ENCODE data around the gene SLC9A3.
"Not testable (repeated sequence)": the region's sequence is repeated elsewhere in the genome, so short reads cannot be mapped to it uniquely, and the experiment has no call there.

SLC9A3 gene

GRCh38 chr5:524234-524972 lies at the start of gene SLC9A3:
SLC9A3 (minus strand) TSS chr5:524449.
- DNase-seq (ENCODE audit: low spot score), result no peak

- no peak for DNase-seq (ENCODE audit: low spot score)
Measured at GRCh38 chr5:573976-574375, 49.7 kb upstream of the SLC9A3 start.

- no peak for DNase-seq (ENCODE audit: low spot score)
Measured at GRCh38 chr5:573206-573605, 49.0 kb upstream of the SLC9A3 start.

GRCh38 chr5:572398-573019 lies 48.3 kb upstream of the SLC9A3 start:
- DNase-seq (ENCODE audit: low spot score), result no peak

- DNase-seq (ENCODE audit: low spot score), result no peak
Measured at GRCh38 chr5:571791-572190, 47.5 kb upstream of the SLC9A3 start.

GRCh38 chr5:570886-571285 lies 46.6 kb upstream of the SLC9A3 start:
- no peak for DNase-seq (ENCODE audit: low spot score)

- DNase-seq (ENCODE audit: low spot score), result no peak
Measured at GRCh38 chr5:570446-570845, 46.2 kb upstream of the SLC9A3 start.

GRCh38 chr5:569868-570361 lies 45.7 kb upstream of the SLC9A3 start:
- DNase-seq (ENCODE audit: low spot score), result no peak

- DNase-seq (ENCODE audit: low spot score), result no peak
Measured at GRCh38 chr5:569358-569867, 45.2 kb upstream of the SLC9A3 start.

- DNase-seq (ENCODE audit: low spot score), result no peak
Measured at GRCh38 chr5:568809-569208, 44.6 kb upstream of the SLC9A3 start.

- DNase-seq (ENCODE audit: low spot score), result no peak
Measured at GRCh38 chr5:568061-568781, 44.0 kb upstream of the SLC9A3 start.

GRCh38 chr5:567664-568060 lies 43.4 kb upstream of the SLC9A3 start:
- no peak for DNase-seq (ENCODE audit: low spot score)

GRCh38 chr5:566636-567309 lies 42.5 kb upstream of the SLC9A3 start:
- no peak for DNase-seq (ENCODE audit: low spot score)

GRCh38 chr5:565782-566440 lies 41.7 kb upstream of the SLC9A3 start:
- no peak for DNase-seq (ENCODE audit: low spot score)

GRCh38 chr5:561408-561807 lies 37.2 kb upstream of the SLC9A3 start:
- DNase-seq (ENCODE audit: low spot score), result no peak

- no peak for DNase-seq (ENCODE audit: low spot score)
Measured at GRCh38 chr5:560792-561166, 36.5 kb upstream of the SLC9A3 start.

- no peak for DNase-seq (ENCODE audit: low spot score)
Measured at GRCh38 chr5:558871-559503, 34.7 kb upstream of the SLC9A3 start.

- no peak for DNase-seq (ENCODE audit: low spot score)
Measured at GRCh38 chr5:558326-558725, 34.1 kb upstream of the SLC9A3 start.

GRCh38 chr5:557917-558316 lies 33.7 kb upstream of the SLC9A3 start:
- DNase-seq (ENCODE audit: low spot score), result not testable (repeated sequence)

GRCh38 chr5:556909-557441 lies 32.7 kb upstream of the SLC9A3 start:
- DNase-seq (ENCODE audit: low spot score), result no peak

GRCh38 chr5:555058-555623 lies 30.9 kb upstream of the SLC9A3 start:
- no peak for DNase-seq (ENCODE audit: low spot score)

Measured in Ammon's horn (tissue), 1 donor.